ENCODE data around the gene PRR35.

Gene PRR35

GRCh38 chr16:582614-583331 is 22.6 kb downstream of the PRR35 start:
- DNase-seq, result no peak

GRCh38 chr16:583470-583814 is 23.2 kb downstream of the PRR35 start:
- no peak for DNase-seq

GRCh38 chr16:583815-584591 is 23.8 kb downstream of the PRR35 start:
- DNase-seq, result no peak

- DNase-seq, result peak in 2 of 3 experiments; percentile 43 to 57
These were observed 25.2 kb downstream of the PRR35 start for GRCh38 chr16:585351-585750.

- DNase-seq, result no peak
These were observed 26.0 kb downstream of the PRR35 start for GRCh38 chr16:586047-586644.

- peak in 1 of 3 experiments; percentile 28 for DNase-seq
These were observed 26.7 kb downstream of the PRR35 start for GRCh38 chr16:586645-587590.

- peak; percentile 44 to 80 (median 75) for DNase-seq
These were observed 28.4 kb downstream of the PRR35 start for GRCh38 chr16:588639-588888.

GRCh38 chr16:588889-589657 is 28.9 kb downstream of the PRR35 start:
- peak; percentile 98 to 99 (median 98) for DNase-seq

GRCh38 chr16:589658-590187 is 29.5 kb downstream of the PRR35 start, which contains the start of gene RAB40C:
Gene RAB40C (plus strand): TSS chr16:590066. CDS start chr16:590292, 226 bp downstream.
- peak; percentile 97 to 99 (median 98) for DNase-seq

- peak in 1 of 3 experiments; percentile 64 for DNase-seq
These were observed 30.1 kb downstream of the PRR35 start for GRCh38 chr16:590188-590814.

GRCh38 chr16:590815-591200 is 30.6 kb downstream of the PRR35 start:
- no peak for DNase-seq

- no peak for DNase-seq
These were observed 31.0 kb downstream of the PRR35 start for GRCh38 chr16:591231-591630.

- DNase-seq, result peak in 1 of 3 experiments; percentile 37
These were observed 31.8 kb downstream of the PRR35 start for GRCh38 chr16:591892-592517.

- DNase-seq, result peak; percentile 72 to 90 (median 88)
These were observed 32.5 kb downstream of the PRR35 start for GRCh38 chr16:592518-593306.

GRCh38 chr16:593406-593805 is 33.2 kb downstream of the PRR35 start:
- peak; percentile 63 to 82 (median 80) for DNase-seq

- DNase-seq, result no peak
These were observed 33.6 kb downstream of the PRR35 start for GRCh38 chr16:593807-594206.

- peak in 1 of 3 experiments; percentile 9 for DNase-seq
These were observed 34.9 kb downstream of the PRR35 start for GRCh38 chr16:595094-595528.

- DNase-seq, result peak in 1 of 3 experiments; percentile 37
These were observed 35.9 kb downstream of the PRR35 start for GRCh38 chr16:595942-596735.

- no peak for DNase-seq
These were observed 36.5 kb downstream of the PRR35 start for GRCh38 chr16:596736-597060.

Measured in NCI-H1417 (cell line).